SIG-M5 (cell line): ENCODE results near the gene CRB3.
"Not testable (repeated sequence)": the region's sequence is repeated elsewhere in the genome, so short reads cannot be mapped to it uniquely, and the experiment has no call there.

Experiments used
- DNase-seq: peaks from one replicate; lab custom pipeline; 2025; lab: John Stamatoyannopoulos, UW

CRB3 gene, protein sequence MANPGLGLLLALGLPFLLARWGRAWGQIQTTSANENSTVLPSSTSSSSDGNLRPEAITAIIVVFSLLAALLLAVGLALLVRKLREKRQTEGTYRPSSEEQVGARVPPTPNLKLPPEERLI

GRCh38 chr19:6464070-6464873, at the start of gene CRB3:
Gene CRB3, plus strand, starts transcription at chr19:6464271. Its CDS starts 431 bp downstream, at chr19:6464702.
- DNase-seq, result no peak

DNA sequence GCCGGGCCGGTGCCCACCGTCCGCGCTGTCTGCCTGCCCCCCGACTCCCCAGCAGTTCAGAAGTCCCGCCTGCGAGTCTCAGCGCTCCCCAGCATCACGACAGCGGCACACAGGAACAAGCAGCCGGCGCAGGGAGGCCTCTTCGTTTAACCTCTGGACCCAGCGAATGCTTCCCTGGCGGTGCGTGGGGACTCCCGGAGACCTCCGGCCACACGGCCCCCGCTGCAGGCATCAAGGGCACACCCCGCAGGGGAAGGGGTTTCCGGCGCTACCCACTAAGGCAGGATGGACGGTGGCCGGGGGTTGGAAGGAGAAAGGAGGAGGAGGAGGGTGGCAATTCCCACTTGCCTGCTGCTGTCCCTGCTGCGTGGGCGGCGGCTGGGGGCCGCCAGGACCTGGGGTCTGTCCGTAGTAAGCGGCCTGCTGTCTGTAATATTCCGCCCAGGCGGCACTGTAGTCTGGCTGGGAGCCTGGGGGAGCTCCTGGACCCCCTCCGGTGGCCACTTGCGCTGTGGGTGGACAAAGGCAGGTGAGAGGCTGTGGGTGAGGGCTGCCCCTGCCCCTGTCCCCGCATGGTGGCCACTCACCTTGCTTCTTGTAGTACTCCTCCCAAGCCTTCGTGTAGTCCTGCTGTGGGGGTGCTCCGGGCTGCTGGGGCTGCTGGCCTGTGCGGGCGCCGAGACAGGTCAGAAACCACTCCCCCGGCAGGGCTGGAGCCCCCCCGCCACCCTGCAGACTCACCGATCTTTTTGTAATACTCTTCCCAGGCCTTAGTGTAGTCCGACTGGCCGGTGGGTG, 49.1 kb upstream of the CRB3 start:
- DNase-seq, result no peak

GRCh38 chr19:6415591-6416190, 48.4 kb upstream of the CRB3 start:
- no peak for DNase-seq

- no peak for DNase-seq
Measured at GRCh38 chr19:6416658-6417405, 47.2 kb upstream of the CRB3 start.

- no peak for DNase-seq
Measured at GRCh38 chr19:6417713-6418561, 46.1 kb upstream of the CRB3 start.

DNA sequence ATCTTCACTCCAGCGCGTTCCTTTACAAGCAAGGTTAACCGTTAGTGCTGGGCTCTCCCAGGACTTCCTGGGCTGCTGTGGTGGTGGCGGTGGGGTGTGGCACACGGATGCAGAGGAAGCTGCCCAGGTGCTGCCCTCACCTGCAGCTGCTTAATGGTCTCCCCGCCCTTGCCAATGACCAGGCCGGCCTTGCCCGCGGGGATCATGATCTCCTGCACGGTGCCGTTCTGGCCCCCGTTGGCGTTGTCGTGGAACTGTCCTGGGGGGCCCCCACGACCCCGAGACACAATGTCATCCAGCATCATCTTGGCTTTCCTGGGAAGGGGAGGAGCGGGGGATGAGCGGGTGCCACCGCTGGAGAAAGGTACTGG, 45.5 kb upstream of the CRB3 start:
- no peak for DNase-seq

- DNase-seq, result no peak
Measured at GRCh38 chr19:6421075-6422014, 42.7 kb upstream of the CRB3 start.

GRCh38 chr19:6423499-6424194, 40.4 kb upstream of the CRB3 start:
- no peak for DNase-seq

- no peak for DNase-seq
Measured at GRCh38 chr19:6424195-6424938, 39.7 kb upstream of the CRB3 start, which contains the start of gene KHSRP. Gene KHSRP, minus strand, starts transcription at chr19:6424811. Its CDS starts 110 bp downstream, at chr19:6424701.

DNA sequence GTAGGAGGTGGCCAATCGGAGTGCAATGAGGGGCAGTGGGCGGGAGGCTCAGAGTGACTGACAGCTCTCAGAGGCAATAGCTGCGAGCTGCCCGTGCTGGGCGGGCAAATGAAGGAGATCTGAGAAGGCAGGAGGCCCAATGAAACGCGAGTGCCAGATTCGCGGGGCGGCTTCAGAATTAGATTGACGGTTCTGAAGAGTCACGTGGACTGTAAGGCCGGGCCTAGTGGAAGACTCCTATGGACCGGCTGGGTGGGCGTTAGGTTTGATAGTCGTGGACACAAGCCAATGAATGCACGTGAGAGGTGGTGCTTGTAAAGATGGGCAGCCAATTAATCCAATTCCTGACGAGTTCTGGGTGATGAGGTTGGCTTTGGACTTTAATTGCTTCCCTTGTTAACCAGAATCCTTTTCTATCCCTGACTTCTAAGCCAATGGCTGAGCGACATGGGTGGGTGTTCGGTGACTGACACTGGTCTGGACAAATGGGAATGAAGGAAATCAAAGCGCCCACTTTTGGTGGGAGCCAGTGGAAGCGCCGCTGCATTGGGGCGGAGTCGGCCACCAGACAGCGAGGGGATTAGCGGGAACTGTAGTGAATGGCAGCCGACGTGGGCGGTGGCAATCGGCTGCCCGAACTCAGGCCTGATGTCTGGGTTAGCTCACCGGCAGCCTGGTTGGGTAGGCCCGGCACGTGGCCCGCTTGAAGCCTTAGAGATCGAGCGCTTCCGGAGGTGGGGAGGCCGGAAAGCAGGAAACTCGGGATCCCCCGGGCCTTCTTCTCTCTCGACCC, 38.9 kb upstream of the CRB3 start:
- DNase-seq, result peak; percentile 99

DNA sequence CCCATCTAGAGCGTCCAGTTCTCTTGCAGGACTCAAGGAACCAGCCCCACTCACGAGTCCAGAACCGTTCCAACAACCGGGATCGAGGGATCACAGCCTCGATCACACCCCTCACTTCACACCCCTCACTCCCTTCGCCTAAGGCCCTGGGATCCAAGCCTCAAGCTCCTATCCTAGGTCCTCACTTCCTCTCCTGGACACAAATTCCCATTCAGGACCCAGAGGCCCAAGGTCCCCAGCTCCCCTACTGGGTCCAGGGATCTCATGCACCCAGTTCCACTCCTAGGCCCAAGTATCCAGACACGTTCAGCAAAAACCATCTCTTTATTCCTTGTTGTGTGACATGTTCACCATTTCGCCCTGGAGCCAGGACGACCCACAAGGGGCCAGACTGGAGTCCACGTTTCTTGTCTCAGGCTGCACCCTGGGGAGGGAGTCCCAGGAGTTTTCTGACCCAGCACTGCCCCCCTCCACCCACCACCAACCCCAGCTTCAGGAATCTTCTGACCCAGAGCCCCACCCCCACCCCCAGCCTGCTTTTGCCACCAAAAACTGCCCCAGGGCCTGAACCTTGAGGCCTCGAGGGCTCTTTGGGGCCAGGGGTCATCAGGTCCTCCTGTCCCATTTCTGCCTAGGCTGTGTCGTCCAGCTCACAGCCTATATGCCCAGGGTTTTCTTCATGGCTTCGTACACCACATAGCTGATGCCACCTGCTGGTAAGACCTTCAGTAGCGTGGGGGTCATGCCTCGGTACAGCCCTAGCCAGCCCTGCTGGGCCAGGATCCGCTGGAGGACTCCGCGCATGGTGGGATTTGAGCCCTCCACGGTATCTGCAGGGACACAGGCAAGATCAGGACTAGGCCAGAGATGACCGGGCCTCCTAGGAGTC, 38.1 kb upstream of the CRB3 start:
- no peak for DNase-seq

DNA sequence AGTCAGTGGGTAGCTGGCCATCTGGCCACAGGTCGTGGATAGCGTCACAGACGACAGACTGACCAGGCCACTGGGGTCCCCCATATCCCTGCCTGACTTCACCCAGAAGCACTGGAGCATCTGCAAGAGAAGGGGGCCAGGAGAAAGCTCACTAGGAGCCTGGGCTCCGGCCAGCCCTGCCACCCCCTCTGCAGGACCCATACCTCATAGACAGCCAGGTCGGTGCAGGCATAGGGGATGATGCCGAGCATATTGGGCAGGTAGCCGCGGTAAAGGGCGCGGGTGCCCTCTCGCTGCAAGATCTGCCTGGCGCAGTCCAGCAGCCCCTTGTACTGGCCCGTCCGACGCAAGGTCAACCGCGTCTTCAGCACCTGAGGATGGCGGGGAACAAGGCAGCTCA, 36.9 kb upstream of the CRB3 start:
- no peak for DNase-seq

DNA sequence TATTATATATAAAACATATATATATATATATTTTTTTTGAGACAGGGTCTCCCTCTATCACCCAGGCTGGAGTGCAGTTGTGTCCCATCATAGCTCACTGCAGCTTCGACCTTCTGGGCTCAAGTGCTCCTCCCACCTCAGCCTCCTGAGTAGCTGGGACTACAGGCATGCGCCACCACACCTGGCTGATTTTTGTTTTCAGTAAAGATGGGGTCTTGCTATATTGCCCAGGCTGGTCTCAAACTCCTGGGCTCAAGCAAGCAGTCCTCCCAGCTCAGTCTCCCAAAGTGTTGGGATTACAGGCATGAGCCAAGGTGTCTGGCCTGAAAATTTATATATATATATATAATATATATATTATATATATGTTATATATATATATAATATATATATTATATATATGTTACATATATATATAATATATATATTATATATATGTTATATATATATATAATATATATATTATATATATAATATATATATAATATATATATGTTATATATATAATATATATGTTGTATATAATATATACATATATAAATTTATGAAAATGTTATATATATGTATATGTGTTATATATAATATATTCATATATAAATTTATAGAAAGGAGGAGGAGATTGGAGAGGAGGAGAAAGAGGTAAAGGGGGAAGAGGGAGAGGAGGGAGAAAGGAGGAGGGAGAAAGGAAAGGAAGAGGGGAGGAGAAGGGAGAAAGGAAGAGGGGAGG, 35.2 kb upstream of the CRB3 start:
- not testable (repeated sequence) for DNase-seq

GRCh38 chr19:6429419-6430221, 34.5 kb upstream of the CRB3 start:
- no peak for DNase-seq

DNA sequence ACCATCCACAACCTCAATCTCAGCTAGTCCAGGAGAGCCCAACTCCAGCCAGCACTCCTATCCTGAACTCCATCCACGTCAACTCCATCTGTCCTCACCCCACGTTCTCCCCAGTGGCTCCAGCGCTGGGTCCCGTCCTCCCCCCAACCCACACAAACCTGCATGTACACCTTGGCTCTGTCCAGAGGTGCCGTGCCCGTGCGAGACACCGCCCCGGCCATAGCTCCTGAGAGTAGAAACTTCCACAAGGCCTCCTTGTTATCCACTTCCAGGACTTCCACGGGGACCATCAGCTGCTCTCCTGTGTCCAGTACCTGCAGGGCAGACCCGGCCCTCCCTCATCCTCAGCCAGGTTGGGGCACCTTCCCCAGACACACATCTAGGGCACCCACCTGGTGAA, 32.2 kb upstream of the CRB3 start:
- no peak for DNase-seq
